T-cell (primary cell): Measurements from ENCODE around the gene GPS2. TPM values are rescaled to one million over a fixed set of nuclear protein-coding genes. Genes with fewer than 3 reads are reported as not detected.
A peak's percentile ranks its signal among the peaks of the same experiment; 100 is the strongest.

Source experiments
- ATAC-seq, 4 experiments: fragments of 200-7000 bp in 3 of 4; fragments of 150-1000 bp in 1 of 4; cut with Tn5 transposase; replicated peaks in 1 of 4; 1 replicate in 3 of 4; 2 replicates in 1 of 4; pipeline ENCODE4 v1.10.0; 2021; ENCODE audit warnings: moderate library complexity in 3 of 4, mild to moderate bottlenecking in 2 of 4, moderate number of reproducible peaks in 1 of 4
- CTCF ChIA-PET, 2 donors: fragments of 300-600 bp; sonication (Branson Sonifier 250); formaldehyde crosslinking; loops; one replicate each; lab custom pipeline; 2022; ENCODE audit warnings: antibody characterized with exemption in 2 of 2; lab: Charles Lee
- POLR2A ChIA-PET, 2 donors: fragments of 300-600 bp; sonication (Branson Sonifier 250); formaldehyde crosslinking; loops; one replicate each; lab custom pipeline; 2022; ENCODE audit warnings: antibody characterized with exemption in 2 of 2; lab: Charles Lee
- DNase-seq, 35 experiments: peaks; one replicate each; pipeline versions ENCODE4 v3.0.0 to v3.0.0-alpha.2; 2013 to 2023
- H3K27ac ChIP-seq: one replicate; pipeline ENCODE4 v1.5.1; 2013; ENCODE audit warnings: low read length
- H3K27me3 ChIP-seq, 2 experiments: replicated peaks in 1 of 2; 1 replicate in 1 of 2; 2 replicates in 1 of 2; pipeline versions ENCODE4 v1.6.1 to v1.7.0; 2013; ENCODE audit warnings: low read length in 1 of 2, mixed read lengths in 1 of 2; ENCODE audit not compliant: control insufficient read depth in 2 of 2, insufficient read depth in 2 of 2; ENCODE audit errors: extremely low read depth in 1 of 2
- H3K36me3 ChIP-seq, 2 donors: 1 replicate in 1 of 2; 2 replicates in 1 of 2; pipeline versions ENCODE4 v1.6.1 to v1.7.0; 2013; ENCODE audit warnings: low read length in 1 of 2; ENCODE audit not compliant: control insufficient read depth in 2 of 2, insufficient read depth in 1 of 2; ENCODE audit errors: extremely low read depth in 1 of 2
- H3K4me1 ChIP-seq, 2 experiments: 1 replicate in 1 of 2; 2 replicates in 1 of 2; pipeline versions ENCODE4 v1.6.1 to v1.7.0; 2013; ENCODE audit warnings: low read length in 2 of 2, mixed read lengths in 1 of 2; ENCODE audit not compliant: insufficient read depth in 2 of 2, control insufficient read depth in 1 of 2; ENCODE audit errors: extremely low read depth in 1 of 2
- H3K4me3 ChIP-seq, 2 donors: 1 replicate in 1 of 2; 2 replicates in 1 of 2; pipeline versions ENCODE4 v1.5.1 to v1.7.0; 2013; ENCODE audit warnings: mild to moderate bottlenecking in 2 of 2, low read length in 1 of 2, moderate library complexity in 1 of 2; ENCODE audit not compliant: control insufficient read depth in 1 of 2; ENCODE audit errors: extremely low read depth in 1 of 2
- H3K9me3 ChIP-seq: 2 replicates; pipeline ENCODE4 v1.7.0; 2013
- H3K27ac Mint-ChIP-seq, 2 donors: one replicate each; pipeline ENCODE4 v1.8.0; 2020 to 2021; ENCODE audit warnings: mild to moderate bottlenecking in 2 of 2, mixed read lengths in 2 of 2
- H3K27me3 Mint-ChIP-seq, 2 donors: one replicate each; pipeline ENCODE4 v1.8.0; 2021 to 2022; ENCODE audit warnings: mixed read lengths in 2 of 2
- H3K36me3 Mint-ChIP-seq: one replicate; pipeline ENCODE4 v1.8.0; 2021; ENCODE audit warnings: mixed read lengths
- H3K4me1 Mint-ChIP-seq, 3 donors: one replicate each; pipeline ENCODE4 v1.8.0; 2020 to 2022; ENCODE audit warnings: mixed read lengths in 3 of 3, mild to moderate bottlenecking in 1 of 3
- H3K4me3 Mint-ChIP-seq, 3 donors: one replicate each; pipeline ENCODE4 v1.8.0; 2020 to 2022; ENCODE audit warnings: mild to moderate bottlenecking in 3 of 3, mixed read lengths in 3 of 3, moderate library complexity in 3 of 3
- H3K9me3 Mint-ChIP-seq, 3 donors: one replicate each; pipeline ENCODE4 v1.8.0; 2020 to 2022; ENCODE audit warnings: mixed read lengths in 3 of 3
- WGBS: methylation state at CpG from one replicate; pipeline ENCODE4 v1.1.5; 2013; ENCODE audit warnings: missing lambda C conversion rate; ENCODE audit not compliant: insufficient coverage; 5-methylcytosine and 5-hydroxymethylcytosine counted together
- total RNA-seq, 35 experiments: library from RNA in 6 of 35; stranded (reverse) in 6 of 35; fragments of 120-200 nt in 1 of 35; gene quantifications; one replicate each; pipeline versions ENCODE4 v1.2.1 to v1.2.4 and lab custom pipeline; 2013 to 2026

The GPS2 gene
- total RNA-seq, 5 donors from 2014 or later (not counting 1 experiment from before 2014, with no cell fraction given) = 114 to 129 (median 125) TPM

DNA sequence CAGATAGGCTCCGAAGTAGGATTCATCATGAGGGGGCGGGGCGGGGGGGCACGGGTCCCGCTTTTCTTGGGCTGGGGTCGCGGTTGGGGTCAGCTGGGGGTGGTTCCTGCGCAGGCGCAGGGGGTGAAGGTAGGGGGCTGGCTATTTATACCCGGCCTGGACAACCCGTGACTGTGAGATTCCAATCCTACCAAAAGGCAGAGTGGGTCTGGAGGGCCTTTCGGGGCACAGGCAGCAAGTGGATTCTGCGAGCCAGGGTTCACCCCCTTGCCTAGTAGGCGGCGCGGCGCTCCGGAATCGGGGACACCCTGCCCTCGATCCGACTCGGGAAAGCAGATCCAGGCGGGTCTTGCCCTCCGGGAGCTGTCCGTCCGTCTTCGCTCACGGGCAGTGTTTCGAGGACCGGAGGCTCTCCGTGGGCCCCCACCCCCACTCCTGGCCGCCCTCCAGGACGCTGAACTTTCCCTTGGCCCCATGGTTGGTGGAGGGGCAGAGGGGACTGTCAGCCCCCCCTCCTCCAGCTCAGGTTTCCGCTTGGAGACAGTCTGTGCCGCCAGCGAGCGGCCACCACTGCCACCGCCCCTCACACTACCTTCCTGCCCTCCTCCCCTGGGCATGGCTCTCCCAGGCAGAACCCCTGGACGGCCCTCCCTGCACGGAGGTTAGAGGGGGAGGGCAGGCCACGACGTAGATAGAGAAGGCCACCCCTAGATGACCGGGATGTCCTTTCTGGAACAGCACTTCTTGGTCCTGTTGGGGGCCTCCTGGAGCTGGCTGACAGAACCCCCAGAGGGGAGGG lies 33.0 kb downstream of the GPS2 start:
- Histone ChIP-seq H3K27me3 (peaks cover 0 to 64% of the 10 kb centered on the region in 2 experiments), H3K4me3 (peak overlapping the region; percentile 42 to 67), H3K4me1 (peaks cover 6 to 26% of the 10 kb centered on the region in 2 experiments), H3K9me3 (no peaks in the 10 kb centered on the region), H3K27ac (no peak overlapping the region), H3K36me3 (no peaks in the 10 kb centered on the region)
- Mint-ChIP-seq H3K9me3 (no peaks in the 10 kb centered on the region), H3K27ac (no peak overlapping the region), H3K4me3 (peak overlapping the region; percentile 65 to 77 (median 65)), H3K4me1 (peaks cover 16 to 34% (median 26%) of the 10 kb centered on the region in 3 donors), H3K36me3 (no peaks in the 10 kb centered on the region), H3K27me3 (peaks cover 12 to 41% of the 10 kb centered on the region in 2 donors)
- 10% methylated on average over 15 of the region's 43 CpGs for WGBS
- ATAC-seq (no peak), DNase-seq (peak in 1 of 35 experiments; percentile 23)
- POLR2A ChIA-PET = interaction anchor here in 1 of 2 donors (0.5 to 0.6 kb wide), 2 partner anchors 30 to 279 kb away, joined by 3 to 6 read pairs; no protein-coding TSS in a partner anchor
- CTCF ChIA-PET = interaction anchor here (0.5 to 1.3 kb wide), 6 partner anchors 22 to 406 kb away, joined by 3 to 8 read pairs (median 4); partner anchors contain the start of gene WRAP53 (in 1 of the 2)

DNA sequence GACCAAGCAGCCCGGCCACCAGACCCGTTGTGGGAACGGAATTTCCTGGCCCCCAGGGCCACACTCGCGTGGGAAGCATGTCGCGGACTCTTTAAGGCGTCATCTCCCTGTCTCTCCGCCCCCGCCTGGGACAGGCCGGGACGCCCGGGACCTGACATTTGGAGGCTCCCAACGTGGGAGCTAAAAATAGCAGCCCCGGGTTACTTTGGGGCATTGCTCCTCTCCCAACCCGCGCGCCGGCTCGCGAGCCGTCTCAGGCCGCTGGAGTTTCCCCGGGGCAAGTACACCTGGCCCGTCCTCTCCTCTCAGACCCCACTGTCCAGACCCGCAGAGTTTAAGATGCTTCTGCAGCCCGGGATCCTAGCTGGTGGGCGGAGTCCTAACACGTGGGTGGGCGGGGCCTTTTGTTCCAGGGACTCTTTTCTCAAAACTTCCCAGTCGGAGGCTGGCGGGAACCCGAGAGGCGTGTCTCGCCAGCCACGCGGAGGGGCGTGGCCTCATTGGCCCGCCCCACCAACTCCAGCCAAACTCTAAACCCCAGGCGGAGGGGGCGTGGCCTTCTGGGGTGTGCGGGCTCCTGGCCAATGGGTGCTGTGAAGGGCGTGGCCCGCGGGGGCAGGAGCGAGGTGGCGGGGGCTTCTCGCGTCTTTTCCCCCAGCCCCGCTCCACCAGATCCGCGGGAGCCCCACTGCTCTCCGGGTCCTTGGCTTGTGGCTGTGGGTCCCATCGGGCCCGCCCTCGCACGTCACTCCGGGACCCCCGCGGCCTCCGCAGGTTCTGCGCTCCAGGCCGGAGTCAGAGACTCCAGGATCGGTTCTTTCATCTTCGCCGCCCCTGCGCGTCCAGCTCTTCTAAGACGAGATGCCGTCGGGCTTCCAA lies 33.8 kb downstream of the GPS2 start, which contains the start of gene SLC2A4:
Gene SLC2A4 (plus strand): TSS at position 645 of the 879 bp plus-strand sequence. CDS start 217 bp downstream, at position 862.
- DNase-seq (peak; percentile 45 to 86 (median 64)), ATAC-seq (peak; percentile 65 to 74 (median 68))
- WGBS = under 1% methylated on average over 61 of the region's 71 CpGs
- no peaks in the 10 kb centered on the region for H3K36me3 Mint-ChIP-seq
- Histone ChIP-seq H3K9me3 (no peaks in the 10 kb centered on the region), H3K4me1 (peaks cover 6 to 26% of the 10 kb centered on the region in 2 experiments), H3K4me3 (peak within 1 kb of the TSS; percentile 42 to 67), H3K27me3 (peaks cover 0 to 57% of the 10 kb centered on the region in 2 experiments), H3K27ac (no peak within 1 kb of the TSS), H3K36me3 (no peaks in the 10 kb centered on the region)
- CTCF ChIA-PET = interaction anchor here (0.6 to 1.3 kb wide), 6 partner anchors 15 to 407 kb away, joined by 3 to 8 read pairs (median 4); partner anchors contain the start of gene WRAP53 (in 1 of the 2)
- H3K27ac Mint-ChIP-seq = no peak within 1 kb of the TSS
- no peaks in the 10 kb centered on the region for H3K9me3 Mint-ChIP-seq
- H3K27me3 Mint-ChIP-seq = peaks cover 12 to 40% of the 10 kb centered on the region in 2 donors
- peaks cover 16 to 34% (median 26%) of the 10 kb centered on the region in 3 donors for H3K4me1 Mint-ChIP-seq
- peak within 1 kb of the TSS; percentile 70 to 77 (median 75) for H3K4me3 Mint-ChIP-seq
- POLR2A ChIA-PET = interaction anchor here (0.5 to 0.6 kb wide), 3 partner anchors 24 to 280 kb away, joined by 3 to 6 read pairs (median 4); no protein-coding TSS in a partner anchor

DNA sequence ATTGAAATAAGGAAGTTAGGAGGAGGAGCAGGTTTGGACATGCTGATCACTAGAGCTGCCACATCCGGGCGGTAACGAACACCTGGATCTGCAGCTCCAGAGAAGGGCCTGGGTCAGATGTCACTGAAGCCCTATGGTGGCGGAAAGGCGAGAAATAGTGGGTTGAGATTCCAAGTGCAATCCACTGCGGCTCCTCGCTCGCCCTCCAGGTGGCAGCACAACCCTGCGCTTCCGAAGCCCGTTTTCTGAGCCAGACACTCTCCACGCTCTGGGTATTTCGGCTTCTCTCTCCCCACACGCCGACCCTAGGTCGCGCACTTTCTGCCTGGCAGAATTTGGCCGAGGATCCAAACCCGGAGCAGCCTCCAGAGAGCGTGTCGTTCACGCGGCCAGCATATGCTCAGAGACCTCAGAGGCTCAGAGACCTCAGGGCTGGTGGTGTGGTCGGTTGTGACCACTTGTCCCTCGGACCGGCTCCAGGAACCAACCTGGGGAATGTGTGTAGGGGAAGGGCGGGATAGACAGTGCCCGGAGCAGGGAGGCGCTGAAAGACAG lies 34.6 kb downstream of the GPS2 start:
- ATAC-seq (peak; percentile 85 to 90 (median 86)), DNase-seq (peak; percentile 68 to 88 (median 82))
- 1% methylated on average over 27 of the region's 29 CpGs for WGBS
- Mint-ChIP-seq H3K27me3 (peaks cover 12 to 37% of the 10 kb centered on the region in 2 donors), H3K4me3 (peak overlapping the region; percentile 70 to 77 (median 75)), H3K9me3 (no peaks in the 10 kb centered on the region), H3K4me1 (peaks cover 16 to 34% (median 26%) of the 10 kb centered on the region in 3 donors), H3K36me3 (no peaks in the 10 kb centered on the region), H3K27ac (no peak overlapping the region)
- Histone ChIP-seq H3K4me1 (peaks cover 6 to 26% of the 10 kb centered on the region in 2 experiments), H3K9me3 (no peaks in the 10 kb centered on the region), H3K27me3 (peaks cover 0 to 51% of the 10 kb centered on the region in 2 experiments), H3K4me3 (peak overlapping the region; percentile 42 to 67), H3K36me3 (no peaks in the 10 kb centered on the region), H3K27ac (no peak overlapping the region)
- CTCF ChIA-PET = interaction anchor here (0.6 to 1.3 kb wide), 4 partner anchors 16 to 168 kb away, joined by 3 to 8 read pairs (median 3); partner anchors contain the start of gene ACAP1 (in 1 of the 2)
- POLR2A ChIA-PET = interaction anchor here in 1 of 2 donors (0.6 kb wide), 1 partner anchor 25 kb away, joined by 4 read pairs; no protein-coding TSS in a partner anchor

DNA sequence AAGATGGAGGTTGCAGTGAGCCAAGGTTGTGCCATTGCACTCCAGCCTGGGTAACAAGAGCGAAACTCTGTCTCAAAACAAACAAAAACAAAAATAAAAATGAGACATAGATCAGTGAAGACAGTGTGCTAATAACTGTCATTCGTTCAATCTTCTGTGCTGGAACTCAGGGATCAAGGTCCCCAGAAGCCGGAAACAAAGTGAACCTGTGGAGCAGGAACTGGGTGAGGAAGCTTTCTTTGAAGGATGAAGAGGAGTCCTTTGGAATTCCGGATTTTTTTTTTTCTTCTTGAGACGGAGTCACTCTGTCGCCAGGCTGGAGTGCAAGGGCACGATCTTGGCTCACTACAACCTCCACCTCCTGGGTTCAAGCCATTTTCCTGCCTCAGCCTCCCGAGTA lies 35.7 kb downstream of the GPS2 start:
- no peak overlapping the region for H3K4me3 Mint-ChIP-seq
- Histone ChIP-seq H3K4me3 (no peak overlapping the region), H3K27me3 (peaks cover 0 to 39% of the 10 kb centered on the region in 2 experiments), H3K27ac (no peak overlapping the region), H3K4me1 (peaks cover 6 to 26% of the 10 kb centered on the region in 2 experiments), H3K36me3 (no peaks in the 10 kb centered on the region), H3K9me3 (no peaks in the 10 kb centered on the region)
- no peak for DNase-seq
- peaks cover 16 to 34% (median 26%) of the 10 kb centered on the region in 3 donors for H3K4me1 Mint-ChIP-seq
- POLR2A ChIA-PET = no interaction called here
- no peak for ATAC-seq
- H3K27ac Mint-ChIP-seq = no peak overlapping the region
- H3K27me3 Mint-ChIP-seq = peaks cover 12 to 30% of the 10 kb centered on the region in 2 donors
- H3K9me3 Mint-ChIP-seq = no peaks in the 10 kb centered on the region
- CTCF ChIA-PET = interaction anchor here (0.6 to 1.3 kb wide), 3 partner anchors 17 to 305 kb away, joined by 3 to 4 read pairs (median 4); no protein-coding TSS in a partner anchor
- WGBS = 43% methylated on average over 1 of the region's 8 CpGs
- H3K36me3 Mint-ChIP-seq = no peaks in the 10 kb centered on the region

DNA sequence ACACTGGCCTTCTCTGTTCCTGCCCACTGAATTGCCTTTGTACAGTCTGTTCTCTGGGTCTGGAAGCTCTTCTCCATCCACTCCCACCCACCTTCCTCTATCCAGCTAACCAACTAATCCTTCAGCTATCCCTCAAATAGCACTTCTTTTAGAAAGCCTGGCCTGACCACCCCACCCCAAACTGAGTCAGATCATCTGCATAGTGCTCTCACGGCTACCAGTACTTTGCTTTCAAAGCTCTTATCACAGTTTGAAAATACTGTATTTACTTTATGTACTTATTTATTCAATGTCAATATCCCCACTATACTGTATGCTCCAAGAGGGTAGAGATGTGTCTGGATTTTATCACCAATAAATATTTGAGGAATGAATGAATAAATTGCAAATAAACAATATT lies 48.4 kb downstream of the GPS2 start:
- H3K36me3 Mint-ChIP-seq = no peaks in the 10 kb centered on the region
- H3K9me3 Mint-ChIP-seq = no peaks in the 10 kb centered on the region
- H3K4me3 Mint-ChIP-seq = no peak overlapping the region

More for the DNA sequence above, 48.4 kb downstream of the GPS2 start:
- DNase-seq (no peak), ATAC-seq (no peak)
- ChIA-PET CTCF (no interaction called here), POLR2A (interaction anchor here in 1 of 2 donors (0.7 kb wide), 1 partner anchor 65 kb away, joined by 3 read pairs; no protein-coding TSS in a partner anchor)
- Mint-ChIP-seq H3K27me3 (peaks cover 3 to 30% of the 10 kb centered on the region in 2 donors), H3K27ac (no peak overlapping the region), H3K4me1 (peaks cover 19 to 21% (median 20%) of the 10 kb centered on the region in 3 donors)
- Histone ChIP-seq H3K27me3 (peaks cover 0 to 55% of the 10 kb centered on the region in 2 experiments), H3K27ac (no peak overlapping the region), H3K4me1 (peaks cover 3 to 20% of the 10 kb centered on the region in 2 experiments), H3K9me3 (no peaks in the 10 kb centered on the region), H3K4me3 (no peak overlapping the region), H3K36me3 (no peaks in the 10 kb centered on the region)
- no CpG with 5 or more reads among the region's 1 CpG for WGBS
